ENCODE measurements around the gene NPAT.
"Not testable (repeated sequence)": the region's sequence is repeated elsewhere in the genome, so short reads cannot be mapped to it uniquely, and the experiment has no call there.

Gene NPAT

GRCh38 chr11:108121274-108122155, 100.9 kb downstream of the NPAT start, which contains the start of gene ACAT1:
Gene ACAT1, plus strand, starts transcription at chr11:108121567. Its CDS starts 40 bp downstream, at chr11:108121607.
- H3K27me3 ChIP-seq (replicated peaks; ENCODE audit: control insufficient read depth, insufficient read depth, low read length) = no peaks in the 10 kb centered on the region
- no peaks in the 10 kb centered on the region for H3K36me3 ChIP-seq (ENCODE audit: control insufficient read depth, insufficient read depth, low read length)
- TF ChIP-seq, protein P1, sequence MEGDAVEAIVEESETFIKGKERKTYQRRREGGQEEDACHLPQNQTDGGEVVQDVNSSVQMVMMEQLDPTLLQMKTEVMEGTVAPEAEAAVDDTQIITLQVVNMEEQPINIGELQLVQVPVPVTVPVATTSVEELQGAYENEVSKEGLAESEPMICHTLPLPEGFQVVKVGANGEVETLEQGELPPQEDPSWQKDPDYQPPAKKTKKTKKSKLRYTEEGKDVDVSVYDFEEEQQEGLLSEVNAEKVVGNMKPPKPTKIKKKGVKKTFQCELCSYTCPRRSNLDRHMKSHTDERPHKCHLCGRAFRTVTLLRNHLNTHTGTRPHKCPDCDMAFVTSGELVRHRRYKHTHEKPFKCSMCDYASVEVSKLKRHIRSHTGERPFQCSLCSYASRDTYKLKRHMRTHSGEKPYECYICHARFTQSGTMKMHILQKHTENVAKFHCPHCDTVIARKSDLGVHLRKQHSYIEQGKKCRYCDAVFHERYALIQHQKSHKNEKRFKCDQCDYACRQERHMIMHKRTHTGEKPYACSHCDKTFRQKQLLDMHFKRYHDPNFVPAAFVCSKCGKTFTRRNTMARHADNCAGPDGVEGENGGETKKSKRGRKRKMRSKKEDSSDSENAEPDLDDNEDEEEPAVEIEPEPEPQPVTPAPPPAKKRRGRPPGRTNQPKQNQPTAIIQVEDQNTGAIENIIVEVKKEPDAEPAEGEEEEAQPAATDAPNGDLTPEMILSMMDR (IDR thresholded peaks at IDR 0.05; ENCODE audit: insufficient read depth, low read length, poor library complexity, severe bottlenecking) = peak; percentile 26
- peak within 1 kb of the TSS; percentile 86 for H3K4me3 ChIP-seq (replicated peaks; ENCODE audit: low read depth, low read length)
- DNase-seq (ENCODE audit: extremely low read depth, insufficient read length) = peak; percentile 98

DNA sequence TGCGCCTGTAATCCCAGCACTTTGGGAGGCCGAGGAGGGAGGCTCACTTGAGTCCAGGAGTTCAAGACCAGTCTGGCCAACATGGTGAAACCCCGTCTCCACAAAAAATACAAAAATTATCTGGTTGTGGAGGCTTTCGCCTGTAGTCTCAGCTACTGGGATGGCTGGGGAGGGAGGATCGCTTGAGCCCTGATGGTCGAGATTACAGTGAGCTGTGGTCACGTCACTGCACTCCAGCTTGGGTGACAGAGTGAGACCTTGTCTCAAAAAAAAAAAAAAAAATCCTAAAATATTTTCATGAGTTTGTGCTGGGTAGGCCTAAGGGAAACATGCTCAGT, 101.5 kb downstream of the NPAT start:
- H3K27me3 ChIP-seq (replicated peaks; ENCODE audit: control insufficient read depth, insufficient read depth, low read length); H3K36me3 ChIP-seq (ENCODE audit: control insufficient read depth, insufficient read depth, low read length); DNase-seq (ENCODE audit: extremely low read depth, insufficient read length): not testable (repeated sequence)
- H3K4me3 ChIP-seq (replicated peaks; ENCODE audit: low read depth, low read length) = peak overlapping the region; percentile 86

GRCh38 chr11:108117746-108118371, 104.6 kb downstream of the NPAT start:
- H3K36me3 ChIP-seq (ENCODE audit: control insufficient read depth, insufficient read depth, low read length) = no peaks in the 10 kb centered on the region
- DNase-seq (ENCODE audit: extremely low read depth, insufficient read length) = peak; percentile 26

GRCh38 chr11:108115500-108116140, 106.8 kb downstream of the NPAT start:
- Histone ChIP-seq H3K36me3 (ENCODE audit: control insufficient read depth, insufficient read depth, low read length) (no peaks in the 10 kb centered on the region), H3K4me3 (replicated peaks; ENCODE audit: low read depth, low read length) (no peak overlapping the region), H3K27me3 (replicated peaks; ENCODE audit: control insufficient read depth, insufficient read depth, low read length) (no peaks in the 10 kb centered on the region)
- TF ChIP-seq, protein P1 (IDR thresholded peaks at IDR 0.05; ENCODE audit: insufficient read depth, low read length, poor library complexity, severe bottlenecking) = no peak
- DNase-seq (ENCODE audit: extremely low read depth, insufficient read length) = no peak

More at GRCh38 chr11:108117746-108118371, 104.6 kb downstream of the NPAT start:
- TF ChIP-seq, protein P1 (IDR thresholded peaks at IDR 0.05; ENCODE audit: insufficient read depth, low read length, poor library complexity, severe bottlenecking) = peak; percentile 44
- H3K4me3 ChIP-seq (replicated peaks; ENCODE audit: low read depth, low read length) = no peak overlapping the region
- H3K27me3 ChIP-seq (replicated peaks; ENCODE audit: control insufficient read depth, insufficient read depth, low read length) = no peaks in the 10 kb centered on the region

DNA sequence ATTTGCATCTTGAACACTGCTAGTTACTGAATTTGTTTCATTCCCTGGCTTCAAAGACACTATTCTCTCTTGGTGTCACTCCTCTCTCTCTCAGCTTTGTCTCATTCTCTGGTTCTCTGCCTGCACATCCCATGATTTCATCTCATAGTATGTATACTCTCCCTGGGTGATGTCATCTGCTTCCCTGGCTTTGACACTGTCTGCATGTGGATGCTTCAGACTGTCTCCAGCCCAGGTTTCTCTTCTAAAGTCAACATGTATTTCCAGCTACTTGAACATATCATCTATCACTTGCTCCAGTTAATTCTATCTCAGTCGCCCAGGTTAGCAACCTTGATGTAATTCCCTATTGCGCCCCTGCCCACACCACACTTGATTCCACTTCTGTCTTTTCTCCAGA, 110.4 kb downstream of the NPAT start:
- DNase-seq (ENCODE audit: extremely low read depth, insufficient read length) = no peak

More for the DNA sequence above, 110.4 kb downstream of the NPAT start:
- Histone ChIP-seq H3K4me3 (replicated peaks; ENCODE audit: low read depth, low read length) (no peak overlapping the region), H3K36me3 (ENCODE audit: control insufficient read depth, insufficient read depth, low read length) (no peaks in the 10 kb centered on the region), H3K27me3 (replicated peaks; ENCODE audit: control insufficient read depth, insufficient read depth, low read length) (no peaks in the 10 kb centered on the region)
- TF ChIP-seq, protein P1 (IDR thresholded peaks at IDR 0.05; ENCODE audit: insufficient read depth, low read length, poor library complexity, severe bottlenecking) = no peak

Measured in GM06990 (cell line).